Endothelial cell of umbilical vein (primary cell): ENCODE measurements around the gene SCAF11. TPM values are rescaled to one million over a fixed set of nuclear protein-coding genes. Genes with fewer than 3 reads are reported as not detected.

ENCODE experiments used
- BruUV-seq: library from RNA; stranded (reverse); fragments of 400-500 nt; replicated peaks from 2 replicates; lab custom pipeline; 2021; lab: Mats Ljungman, UMichigan
- CTCF ChIA-PET: fragments of 300-600, 350-600 bp; sonication (Branson Sonifier 250); formaldehyde crosslinking; loops from one replicate; lab custom pipeline; 2021; ENCODE audit warnings: antibody characterized with exemption, inconsistent platforms; lab: Charles Lee
- POLR2A ChIA-PET: fragments of 300-600, 350-600 bp; sonication (Branson Sonifier 250); formaldehyde crosslinking; loops from one replicate; lab custom pipeline; 2021; ENCODE audit warnings: antibody characterized with exemption, inconsistent platforms; lab: Charles Lee
- DNase-seq: peaks from one replicate; pipeline ENCODE4 v3.0.0-alpha.2; 2011; ENCODE audit warnings: low read depth, low spot score
- FAIRE-seq: peaks from 2 replicates; lab custom pipeline; 2011; peaks lifted over from hg19 to GRCh38; lab: Jason Lieb, UNC
- H2AFZ ChIP-seq: 2 replicates; pipeline ENCODE4 v1.6.0; 2012; ENCODE audit warnings: low read depth, low read length, control low read depth, inconsistent platforms
- H3K27ac ChIP-seq: 2 replicates; pipeline ENCODE4 v1.5.1; 2011; ENCODE audit warnings: low read depth, mild to moderate bottlenecking, control low read depth, low read length, moderate library complexity; ENCODE audit not compliant: insufficient read depth
- H3K27me3 ChIP-seq, 2 experiments: 2 replicates each; pipeline versions ENCODE4 v1.6.0 to v1.6.1; 2011; ENCODE audit warnings: low read length in 2 of 2, mixed read lengths in 1 of 2; ENCODE audit not compliant: control insufficient read depth in 2 of 2, insufficient read depth in 2 of 2
- H3K36me3 ChIP-seq, 2 experiments: 2 replicates in 1 of 2; 3 replicates in 1 of 2; pipeline ENCODE4 v1.5.1; 2011; ENCODE audit warnings: low read length in 2 of 2, mild to moderate bottlenecking in 1 of 2, moderate library complexity in 1 of 2; ENCODE audit not compliant: control insufficient read depth in 2 of 2, insufficient read depth in 2 of 2; ENCODE audit errors: extremely low read depth in 1 of 2
- H3K4me1 ChIP-seq: 3 replicates; pipeline ENCODE4 v1.5.1; 2011; ENCODE audit warnings: mild to moderate bottlenecking, low read length; ENCODE audit not compliant: control insufficient read depth, insufficient read depth; ENCODE audit errors: extremely low read depth
- H3K4me2 ChIP-seq: 2 replicates; pipeline ENCODE4 v1.6.1; 2011; ENCODE audit warnings: low read length, control low read depth, mixed read lengths; ENCODE audit not compliant: insufficient read depth
- H3K4me3 ChIP-seq, 3 experiments: fragments of 200-600 bp in 1 of 3; sonication (generic), shearing (Covaris generic) in 1 of 3; replicated peaks in 1 of 3; 2 replicates each; pipeline ENCODE4 v1.5.1; 2011 to 2016; ENCODE audit warnings: control low read depth in 3 of 3, low read length in 3 of 3, mild to moderate bottlenecking in 2 of 3, inconsistent platforms in 1 of 3, low read depth in 1 of 3, moderate library complexity in 1 of 3; ENCODE audit not compliant: insufficient read depth in 1 of 3
- H3K79me2 ChIP-seq: 2 replicates; pipeline ENCODE4 v1.6.0; 2012; ENCODE audit warnings: low read length, inconsistent platforms; ENCODE audit not compliant: control insufficient read depth, insufficient read depth
- H3K9ac ChIP-seq: replicated peaks from 2 replicates; pipeline ENCODE3; 2011; ENCODE audit warnings: low read length, control low read depth; ENCODE audit not compliant: insufficient read depth; ENCODE audit errors: extremely low read depth
- H3K9me1 ChIP-seq: replicated peaks from 3 replicates; pipeline ENCODE4 v1.6.0; 2011; ENCODE audit warnings: mild to moderate bottlenecking, low read length; ENCODE audit not compliant: control insufficient read depth, insufficient read depth; ENCODE audit errors: extremely low read depth
- H3K9me3 ChIP-seq: replicated peaks from 2 replicates; pipeline ENCODE4 v1.5.1; 2012; ENCODE audit warnings: low read length, inconsistent platforms; ENCODE audit not compliant: control insufficient read depth, insufficient read depth
- H4K20me1 ChIP-seq: replicated peaks from 2 replicates; pipeline ENCODE3; 2011; ENCODE audit warnings: mild to moderate bottlenecking, low read length; ENCODE audit not compliant: control insufficient read depth, insufficient read depth; ENCODE audit errors: extremely low read depth
- EZH2 ChIP-seq: IDR thresholded peaks from 2 replicates; pipeline ENCODE4 v1.6.1; 2012; ENCODE audit warnings: borderline replicate concordance, low read depth, mild to moderate bottlenecking, moderate library complexity, low read length, inconsistent platforms; ENCODE audit not compliant: severe bottlenecking
- FOS ChIP-seq: IDR thresholded peaks from 2 replicates; pipeline ENCODE4 v1.6.1; 2011; ENCODE audit warnings: mild to moderate bottlenecking, low read length, moderate library complexity, borderline replicate concordance; ENCODE audit not compliant: insufficient read depth
- GATA2 ChIP-seq: IDR thresholded peaks from 2 replicates; pipeline ENCODE4 v1.7.0; 2011; ENCODE audit warnings: low read depth, mild to moderate bottlenecking, moderate library complexity, mixed read lengths, low read length; ENCODE audit not compliant: insufficient read length, insufficient read depth
- JUN ChIP-seq: IDR thresholded peaks from 2 replicates; pipeline ENCODE4 v1.6.1; 2011; ENCODE audit warnings: borderline replicate concordance, low read depth; ENCODE audit not compliant: insufficient read length, insufficient read depth
- MAX ChIP-seq: IDR thresholded peaks from 2 replicates; pipeline ENCODE4 v1.6.1; 2011; ENCODE audit not compliant: insufficient read depth, insufficient read length
- MYC ChIP-seq: IDR thresholded peaks from one replicate; pipeline ENCODE4 v1.6.1; 2011; ENCODE audit warnings: mild to moderate bottlenecking, low read depth, low read length
- POLR2A ChIP-seq: IDR thresholded peaks from 2 replicates; pipeline ENCODE4 v1.6.1; 2012; ENCODE audit warnings: low read depth, mild to moderate bottlenecking, control low read depth, low read length
- POLR2AphosphoS5 ChIP-seq: IDR thresholded peaks from 2 replicates; pipeline ENCODE4 v1.6.1; 2012; ENCODE audit warnings: low read depth, mild to moderate bottlenecking, control low read depth, low read length, moderate library complexity; ENCODE audit not compliant: insufficient read depth
- dilution Hi-C: fragments of 300-500 bp; cut with MboI; formaldehyde crosslinking; loops from one replicate; pipeline ENCODE4 v1.15.0; 2019; ENCODE audit warnings: low sequenced_read_pairs; ENCODE audit not compliant: extremely low pct_ligation_motif_present
- intact Hi-C: fragments of 100-400 bp; cut with micrococcal nuclease; formaldehyde crosslinking; loops from one replicate; pipeline ENCODE4 v1.10.0; 2022
- polyA plus RNA-seq, 4 experiments: library from polyadenylated mRNA; depleted of rRNA in 3 of 4; stranded (reverse) in 3 of 4; unstranded in 1 of 4; fragments of >200 nt; gene quantifications; 2 replicates each; pipeline versions ENCODE4 v1.2.1 to v1.2.3, GENCODE V29; 2011 to 2012; ENCODE audit warnings: missing spikeins in 1 of 4
- total RNA-seq: library from RNA; stranded (reverse); gene quantifications from 2 replicates; pipeline ENCODE4 v1.2.3, GENCODE V29; 2021
- TF ChIP-seq, protein P1 (sequence below), 2 donors: IDR thresholded peaks; 1 replicate in 1 of 2; 2 replicates in 1 of 2; pipeline ENCODE4 v1.5.1; 2011; ENCODE audit warnings: low read length in 2 of 2, mild to moderate bottlenecking in 2 of 2, moderate library complexity in 2 of 2, control low read depth in 1 of 2, inconsistent platforms in 1 of 2, low read depth in 1 of 2; ENCODE audit not compliant: insufficient read depth in 1 of 2; ENCODE audit errors: extremely low read depth in 1 of 2

SCAF11 gene
- total and polyA plus RNA-seq, 2 donors (not counting 3 experiments of a cell fraction or from before 2014, with no cell fraction given) = 20.9 to 109 TPM

DNA sequence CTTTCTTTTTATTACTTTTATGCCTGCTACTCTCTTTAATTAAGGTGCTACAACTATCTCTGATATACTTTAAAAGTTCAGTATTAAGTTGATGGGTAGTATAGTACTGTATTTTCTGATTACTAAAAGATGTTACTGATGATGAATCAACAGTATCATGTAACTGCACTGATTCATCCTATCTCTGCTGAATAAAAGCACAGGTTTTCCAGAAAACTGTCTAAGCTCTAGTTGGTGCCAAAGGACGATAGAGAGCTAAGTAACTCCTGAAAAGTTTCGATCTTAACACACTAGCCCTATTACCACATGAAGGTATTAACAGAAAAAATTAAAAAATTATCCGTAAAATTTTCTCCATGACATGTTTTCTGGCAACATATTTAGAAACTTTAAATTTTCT lies 2.1 kb downstream of the SCAF11 start:
- H3K4me3 ChIP-seq = peak overlapping the region in 1 of 3 experiments; percentile 86
- H3K27ac ChIP-seq = no peak overlapping the region
- BruUV-seq = no TSS peak

More for the DNA sequence above, 2.1 kb downstream of the SCAF11 start:
- no peak overlapping the region for H2AFZ ChIP-seq
- dilution Hi-C loops = no loop called here
- H3K36me3 ChIP-seq = no peaks in the 10 kb centered on the region
- ChIA-PET POLR2A (no interaction called here), CTCF (interaction anchor here (2.7 kb wide), 1 partner anchor 226 kb away, joined by 18 read pairs; no protein-coding TSS in a partner anchor)
- no peaks in the 10 kb centered on the region for H3K9me3 ChIP-seq
- no peak overlapping the region for H3K9ac ChIP-seq
- H3K4me1 ChIP-seq = peaks cover 16% of the 10 kb centered on the region
- peaks cover 5% of the 10 kb centered on the region for H4K20me1 ChIP-seq
- FAIRE-seq (no peak), DNase-seq (no peak)
- H3K4me2 ChIP-seq = peak overlapping the region; percentile 99
- H3K79me2 ChIP-seq = peaks cover 70% of the 10 kb centered on the region
- H3K27me3 ChIP-seq = no peaks in the 10 kb centered on the region
- H3K9me1 ChIP-seq = no peaks in the 10 kb centered on the region
- TF ChIP-seq POLR2AphosphoS5 (no peak), POLR2A (no peak), MAX (no peak), GATA2 (no peak), FOS (no peak), JUN (no peak), EZH2 (no peak), MYC (no peak)
- TF ChIP-seq, protein P1, sequence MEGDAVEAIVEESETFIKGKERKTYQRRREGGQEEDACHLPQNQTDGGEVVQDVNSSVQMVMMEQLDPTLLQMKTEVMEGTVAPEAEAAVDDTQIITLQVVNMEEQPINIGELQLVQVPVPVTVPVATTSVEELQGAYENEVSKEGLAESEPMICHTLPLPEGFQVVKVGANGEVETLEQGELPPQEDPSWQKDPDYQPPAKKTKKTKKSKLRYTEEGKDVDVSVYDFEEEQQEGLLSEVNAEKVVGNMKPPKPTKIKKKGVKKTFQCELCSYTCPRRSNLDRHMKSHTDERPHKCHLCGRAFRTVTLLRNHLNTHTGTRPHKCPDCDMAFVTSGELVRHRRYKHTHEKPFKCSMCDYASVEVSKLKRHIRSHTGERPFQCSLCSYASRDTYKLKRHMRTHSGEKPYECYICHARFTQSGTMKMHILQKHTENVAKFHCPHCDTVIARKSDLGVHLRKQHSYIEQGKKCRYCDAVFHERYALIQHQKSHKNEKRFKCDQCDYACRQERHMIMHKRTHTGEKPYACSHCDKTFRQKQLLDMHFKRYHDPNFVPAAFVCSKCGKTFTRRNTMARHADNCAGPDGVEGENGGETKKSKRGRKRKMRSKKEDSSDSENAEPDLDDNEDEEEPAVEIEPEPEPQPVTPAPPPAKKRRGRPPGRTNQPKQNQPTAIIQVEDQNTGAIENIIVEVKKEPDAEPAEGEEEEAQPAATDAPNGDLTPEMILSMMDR (IDR thresholded peaks at IDR 0.05; ENCODE audit: extremely low read depth in 1 of 2, insufficient read depth in 1 of 2, low read depth in 1 of 2, low read length in 2 of 2) = no peak
- intact Hi-C loops = loop anchor here (2.0 kb wide), 1 partner anchor 15 kb away; no protein-coding TSS in a partner anchor
